Stomach (tissue), 4 donors: ENCODE data around the gene B4GALT7.

Experiments used
- CTCF ChIP-seq, 7 experiments: fragments of 450-650 bp in 4 of 7; fragments of 200-600 bp in 3 of 7; sonication (generic) in 3 of 7; IDR thresholded peaks; one replicate each; pipeline ENCODE4 v1.5.1; 2016 to 2019; ENCODE audit warnings: antibody characterized with exemption in 7 of 7, control low read depth in 2 of 7, mild to moderate bottlenecking in 1 of 7
- EP300 ChIP-seq: sonication (generic); formaldehyde crosslinking; IDR thresholded peaks from one replicate; pipeline ENCODE4 v1.6.1; 2017; ENCODE audit warnings: antibody characterized with exemption
- POLR2A ChIP-seq, 4 donors: fragments of 450-650 bp; IDR thresholded peaks; one replicate each; pipeline ENCODE4 v1.6.1; 2016; ENCODE audit warnings: antibody characterized with exemption in 4 of 4, control low read depth in 2 of 4, mild to moderate bottlenecking in 1 of 4, moderate library complexity in 1 of 4
- POLR2AphosphoS5 ChIP-seq, 3 donors: sonication (generic); formaldehyde crosslinking; IDR thresholded peaks; one replicate each; pipeline ENCODE4 v1.6.1; 2016; ENCODE audit warnings: antibody characterized with exemption in 3 of 3

GRCh38 chr5:177605078-177605477 is 5.1 kb downstream of the B4GALT7 start:
- no peak for TF ChIP-seq POLR2A (IDR thresholded peaks at IDR 0.05)
- no peak for TF ChIP-seq CTCF (IDR thresholded peaks at IDR 0.05)
- TF ChIP-seq EP300 = no peak
- TF ChIP-seq POLR2AphosphoS5 (IDR thresholded peaks at IDR 0.05) = no peak
